Measurements from ENCODE around the gene THOP1.

- TF ChIP-seq CTCF (conservative IDR thresholded peaks at IDR 0.05; ENCODE audit: low read depth, low read length) (no peak), EZH2 (IDR thresholded peaks at IDR 0.05; ENCODE audit: low read length, unreplicated experiment) (no peak), EZH2phosphoT487 (IDR thresholded peaks at IDR 0.05; ENCODE audit: borderline replicate concordance, low read length) (no peak)
These were observed 42.2 kb upstream of the THOP1 start for GRCh38 chr19:2743099-2743498.
